LNCaP clone FGC (cell line): ENCODE data around the gene CRYBA2.

Experiments used
- DNase-seq: peaks from one replicate; pipeline ENCODE4 v3.0.0-alpha.2; 2011; ENCODE audit warnings: low read depth
- H3K4me3 ChIP-seq: 2 replicates; pipeline ENCODE4 v1.5.1; 2011; ENCODE audit warnings: mild to moderate bottlenecking, low read depth, low read length, control low read depth
- TF ChIP-seq, protein P1 (sequence below): IDR thresholded peaks from 2 replicates; pipeline ENCODE4 v1.5.1; 2012; ENCODE audit warnings: mild to moderate bottlenecking; ENCODE audit not compliant: control insufficient read depth, insufficient read depth; ENCODE audit errors: extremely low read depth

The CRYBA2 gene

DNA sequence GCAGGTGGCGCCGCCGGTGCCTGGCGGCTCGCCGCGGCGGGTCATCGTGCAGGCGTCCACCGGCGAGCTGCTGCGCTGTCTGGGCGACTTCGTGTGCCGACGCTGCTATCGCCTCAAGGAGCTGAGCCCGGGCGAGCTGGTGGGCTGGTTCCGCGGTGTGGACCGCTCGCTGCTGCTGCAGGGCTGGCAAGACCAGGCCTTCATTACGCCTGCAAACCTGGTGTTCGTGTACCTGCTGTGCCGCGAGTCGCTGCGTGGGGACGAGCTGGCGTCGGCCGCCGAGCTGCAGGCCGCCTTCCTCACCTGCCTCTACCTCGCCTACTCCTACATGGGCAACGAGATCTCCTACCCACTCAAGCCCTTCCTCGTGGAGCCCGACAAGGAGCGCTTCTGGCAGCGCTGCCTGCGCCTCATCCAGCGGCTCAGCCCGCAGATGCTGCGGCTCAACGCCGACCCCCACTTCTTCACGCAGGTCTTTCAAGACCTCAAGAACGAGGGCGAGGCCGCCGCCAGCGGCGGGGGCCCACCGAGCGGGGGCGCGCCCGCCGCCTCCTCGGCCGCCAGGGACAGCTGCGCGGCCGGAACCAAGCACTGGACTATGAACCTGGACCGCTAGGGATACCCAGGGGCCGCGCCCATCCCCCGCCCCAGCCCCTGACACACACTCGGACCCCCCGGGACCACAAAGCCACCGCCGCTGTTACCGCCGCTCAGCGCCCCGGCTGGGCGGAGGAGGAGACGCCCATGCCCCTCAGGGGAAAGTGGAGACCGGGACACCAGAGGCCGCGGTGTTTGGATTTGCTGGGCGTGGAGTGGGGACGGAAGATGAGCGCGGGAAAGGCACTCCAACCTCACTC lies 32.7 kb downstream of the CRYBA2 start:
- no peak overlapping the region for H3K4me3 ChIP-seq
- DNase-seq, result no peak
- TF ChIP-seq, protein P1, sequence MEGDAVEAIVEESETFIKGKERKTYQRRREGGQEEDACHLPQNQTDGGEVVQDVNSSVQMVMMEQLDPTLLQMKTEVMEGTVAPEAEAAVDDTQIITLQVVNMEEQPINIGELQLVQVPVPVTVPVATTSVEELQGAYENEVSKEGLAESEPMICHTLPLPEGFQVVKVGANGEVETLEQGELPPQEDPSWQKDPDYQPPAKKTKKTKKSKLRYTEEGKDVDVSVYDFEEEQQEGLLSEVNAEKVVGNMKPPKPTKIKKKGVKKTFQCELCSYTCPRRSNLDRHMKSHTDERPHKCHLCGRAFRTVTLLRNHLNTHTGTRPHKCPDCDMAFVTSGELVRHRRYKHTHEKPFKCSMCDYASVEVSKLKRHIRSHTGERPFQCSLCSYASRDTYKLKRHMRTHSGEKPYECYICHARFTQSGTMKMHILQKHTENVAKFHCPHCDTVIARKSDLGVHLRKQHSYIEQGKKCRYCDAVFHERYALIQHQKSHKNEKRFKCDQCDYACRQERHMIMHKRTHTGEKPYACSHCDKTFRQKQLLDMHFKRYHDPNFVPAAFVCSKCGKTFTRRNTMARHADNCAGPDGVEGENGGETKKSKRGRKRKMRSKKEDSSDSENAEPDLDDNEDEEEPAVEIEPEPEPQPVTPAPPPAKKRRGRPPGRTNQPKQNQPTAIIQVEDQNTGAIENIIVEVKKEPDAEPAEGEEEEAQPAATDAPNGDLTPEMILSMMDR, result no peak

GRCh38 chr2:218959761-218960308 lies 33.4 kb downstream of the CRYBA2 start:
- no peak for DNase-seq
- TF ChIP-seq, protein P1, result no peak
- H3K4me3 ChIP-seq, result no peak overlapping the region; the same call in 1 of the 2 replicates

DNA sequence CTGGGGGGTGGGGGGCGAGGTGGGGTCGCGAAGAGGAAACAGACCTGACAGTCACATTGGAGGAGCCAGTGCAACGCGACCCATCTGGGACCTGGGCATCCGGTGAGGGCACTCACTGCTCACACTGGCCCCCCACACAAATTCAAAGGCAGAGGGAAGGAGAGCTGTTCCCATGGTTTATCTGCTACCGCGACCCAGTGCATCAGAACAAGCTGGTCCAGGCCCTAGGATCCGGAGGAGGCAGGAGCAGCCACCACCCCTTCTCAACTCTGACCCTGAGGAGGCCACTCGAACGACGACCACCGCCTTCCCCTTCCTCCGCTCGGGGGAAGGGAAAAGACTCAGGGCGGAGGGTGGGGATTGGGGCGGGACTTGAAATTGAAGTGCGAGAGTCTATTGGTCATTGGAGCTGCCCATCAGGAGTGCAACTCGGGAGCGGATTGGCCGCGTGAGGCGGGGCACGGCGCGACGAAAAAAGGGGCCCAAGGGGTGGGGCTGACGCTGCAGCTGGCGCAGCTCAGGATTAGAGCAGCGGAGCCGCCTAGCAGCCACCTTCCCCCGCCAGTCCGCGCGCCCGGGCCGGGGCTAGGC lies 34.0 kb downstream of the CRYBA2 start, which contains the start of gene CDK5R2:
TSS of gene CDK5R2 (plus strand) at position 526 of the 591 bp plus-strand sequence. CDS start 155 bp downstream, outside the sequence.
- TF ChIP-seq, protein P1, result no peak
- no peak for DNase-seq
- peak within 1 kb of the TSS; percentile 9; the same call in 1 of the 2 replicates for H3K4me3 ChIP-seq

- no peak for DNase-seq
- no peak overlapping the region for H3K4me3 ChIP-seq
- TF ChIP-seq, protein P1, result no peak
Measured at GRCh38 chr2:218958276-218958675, 34.9 kb downstream of the CRYBA2 start.

GRCh38 chr2:218957671-218958070 lies 35.6 kb downstream of the CRYBA2 start:
- DNase-seq, result no peak
- no peak overlapping the region for H3K4me3 ChIP-seq
- TF ChIP-seq, protein P1, result no peak

- TF ChIP-seq, protein P1, result no peak
- H3K4me3 ChIP-seq, result no peak overlapping the region
- no peak for DNase-seq
Measured at GRCh38 chr2:218956039-218956438, 37.2 kb downstream of the CRYBA2 start.
